ENCODE results near the gene OGN. TPM values are rescaled to one million over a fixed set of nuclear protein-coding genes. Genes with fewer than 3 reads are reported as not detected.

OGN gene
- polyA plus RNA-seq, 1 donor (not counting 4 experiments of a cell fraction or from before 2014, with no cell fraction given) = not detected

- FAIRE-seq (no peak), DNase-seq (ENCODE audit: low read depth, low spot score) (no peak)
- TF ChIP-seq CTCF (optimal IDR thresholded peaks at IDR 0.05 in 1 of 3, IDR thresholded peaks at IDR 0.05 in 1 of 3, conservative IDR thresholded peaks at IDR 0.05 in 1 of 3; ENCODE audit: extremely low read depth in 1 of 3, insufficient read depth in 2 of 3, low read length in 3 of 3) (no peak), EZH2 (IDR thresholded peaks at IDR 0.05; ENCODE audit: low read length) (no peak)
- H3K79me2 ChIP-seq (ENCODE audit: control insufficient read depth, insufficient read depth, low read length) = no peaks in the 10 kb centered on the region
- no peaks in the 10 kb centered on the region for H3K36me3 ChIP-seq (ENCODE audit: control insufficient read depth in 2 of 2, extremely low read depth in 1 of 2, insufficient read depth in 2 of 2, low read length in 2 of 2)
- H3K4me1 ChIP-seq (ENCODE audit: control insufficient read depth, extremely low read depth, insufficient read depth, low read length) = no peaks in the 10 kb centered on the region
- H3K9me1 ChIP-seq (ENCODE audit: control insufficient read depth, extremely low read depth, insufficient read depth, low read length) = no peaks in the 10 kb centered on the region
- H3K27me3 ChIP-seq (ENCODE audit: control insufficient read depth, extremely low read depth, insufficient read depth, low read length) = no peaks in the 10 kb centered on the region
- no peak overlapping the region for H3K9ac ChIP-seq (ENCODE audit: control insufficient read depth, extremely low read depth, insufficient read depth, low read length)
- no peak overlapping the region for H3K4me3 ChIP-seq (ENCODE audit: control insufficient read depth in 2 of 3, extremely low read depth in 1 of 3, insufficient read depth in 2 of 3, low read depth in 1 of 3, low read length in 3 of 3)
- dilution Hi-C loops (cut with MboI; ENCODE audit: extremely low pct_ligation_motif_present, low sequenced_read_pairs) = no loop called here
- no peak overlapping the region for H3K4me2 ChIP-seq (ENCODE audit: control insufficient read depth, extremely low read depth, insufficient read depth, low read depth, low read length)
- H2AFZ ChIP-seq (ENCODE audit: control insufficient read depth, low read length) = no peak overlapping the region
- no peaks in the 10 kb centered on the region for H3K9me3 ChIP-seq (ENCODE audit: control insufficient read depth, low read depth, low read length)
- H3K27ac ChIP-seq (ENCODE audit: control insufficient read depth, insufficient read depth, low read length) = no peak overlapping the region
- no peaks in the 10 kb centered on the region for H4K20me1 ChIP-seq (ENCODE audit: control insufficient read depth, extremely low read depth, insufficient read depth, low read length)
Observed at GRCh38 chr9:92397853-92398252, 6.5 kb downstream of the OGN start.

GRCh38 chr9:92395617-92396016 lies 8.8 kb downstream of the OGN start:
- DNase-seq (ENCODE audit: low read depth, low spot score) (no peak), FAIRE-seq (no peak)
- Histone ChIP-seq H3K9me1 (ENCODE audit: control insufficient read depth, extremely low read depth, insufficient read depth, low read length) (no peaks in the 10 kb centered on the region), H3K27me3 (ENCODE audit: control insufficient read depth, extremely low read depth, insufficient read depth, low read length) (no peaks in the 10 kb centered on the region), H4K20me1 (ENCODE audit: control insufficient read depth, extremely low read depth, insufficient read depth, low read length) (no peaks in the 10 kb centered on the region), H3K4me1 (ENCODE audit: control insufficient read depth, extremely low read depth, insufficient read depth, low read length) (no peaks in the 10 kb centered on the region), H3K9me3 (ENCODE audit: control insufficient read depth, low read depth, low read length) (no peaks in the 10 kb centered on the region), H2AFZ (ENCODE audit: control insufficient read depth, low read length) (no peak overlapping the region), H3K79me2 (ENCODE audit: control insufficient read depth, insufficient read depth, low read length) (no peaks in the 10 kb centered on the region), H3K4me2 (ENCODE audit: control insufficient read depth, extremely low read depth, insufficient read depth, low read depth, low read length) (no peak overlapping the region), H3K4me3 (ENCODE audit: control insufficient read depth in 2 of 3, extremely low read depth in 1 of 3, insufficient read depth in 2 of 3, low read depth in 1 of 3, low read length in 3 of 3) (no peak overlapping the region), H3K36me3 (ENCODE audit: control insufficient read depth in 2 of 2, extremely low read depth in 1 of 2, insufficient read depth in 2 of 2, low read length in 2 of 2) (no peaks in the 10 kb centered on the region), H3K9ac (ENCODE audit: control insufficient read depth, extremely low read depth, insufficient read depth, low read length) (no peak overlapping the region), H3K27ac (ENCODE audit: control insufficient read depth, insufficient read depth, low read length) (no peak overlapping the region)
- dilution Hi-C loops (cut with MboI; ENCODE audit: extremely low pct_ligation_motif_present, low sequenced_read_pairs) = no loop called here
- TF ChIP-seq EZH2 (IDR thresholded peaks at IDR 0.05; ENCODE audit: low read length) = no peak
- no peak for TF ChIP-seq CTCF (optimal IDR thresholded peaks at IDR 0.05 in 1 of 3, IDR thresholded peaks at IDR 0.05 in 1 of 3, conservative IDR thresholded peaks at IDR 0.05 in 1 of 3; ENCODE audit: extremely low read depth in 1 of 3, insufficient read depth in 2 of 3, low read length in 3 of 3)
